Camera-type eye (tissue), 1 donor: ENCODE measurements around the gene INVS. TPM values are rescaled to one million over a fixed set of nuclear protein-coding genes. Genes with fewer than 3 reads are reported as not detected.

Experiments used
- total RNA-seq: library from RNA; depleted of rRNA; stranded (reverse); fragments of >200 nt; gene quantifications from one replicate; pipeline ENCODE4 v1.2.3, GENCODE V29; 2014

The INVS gene, protein sequence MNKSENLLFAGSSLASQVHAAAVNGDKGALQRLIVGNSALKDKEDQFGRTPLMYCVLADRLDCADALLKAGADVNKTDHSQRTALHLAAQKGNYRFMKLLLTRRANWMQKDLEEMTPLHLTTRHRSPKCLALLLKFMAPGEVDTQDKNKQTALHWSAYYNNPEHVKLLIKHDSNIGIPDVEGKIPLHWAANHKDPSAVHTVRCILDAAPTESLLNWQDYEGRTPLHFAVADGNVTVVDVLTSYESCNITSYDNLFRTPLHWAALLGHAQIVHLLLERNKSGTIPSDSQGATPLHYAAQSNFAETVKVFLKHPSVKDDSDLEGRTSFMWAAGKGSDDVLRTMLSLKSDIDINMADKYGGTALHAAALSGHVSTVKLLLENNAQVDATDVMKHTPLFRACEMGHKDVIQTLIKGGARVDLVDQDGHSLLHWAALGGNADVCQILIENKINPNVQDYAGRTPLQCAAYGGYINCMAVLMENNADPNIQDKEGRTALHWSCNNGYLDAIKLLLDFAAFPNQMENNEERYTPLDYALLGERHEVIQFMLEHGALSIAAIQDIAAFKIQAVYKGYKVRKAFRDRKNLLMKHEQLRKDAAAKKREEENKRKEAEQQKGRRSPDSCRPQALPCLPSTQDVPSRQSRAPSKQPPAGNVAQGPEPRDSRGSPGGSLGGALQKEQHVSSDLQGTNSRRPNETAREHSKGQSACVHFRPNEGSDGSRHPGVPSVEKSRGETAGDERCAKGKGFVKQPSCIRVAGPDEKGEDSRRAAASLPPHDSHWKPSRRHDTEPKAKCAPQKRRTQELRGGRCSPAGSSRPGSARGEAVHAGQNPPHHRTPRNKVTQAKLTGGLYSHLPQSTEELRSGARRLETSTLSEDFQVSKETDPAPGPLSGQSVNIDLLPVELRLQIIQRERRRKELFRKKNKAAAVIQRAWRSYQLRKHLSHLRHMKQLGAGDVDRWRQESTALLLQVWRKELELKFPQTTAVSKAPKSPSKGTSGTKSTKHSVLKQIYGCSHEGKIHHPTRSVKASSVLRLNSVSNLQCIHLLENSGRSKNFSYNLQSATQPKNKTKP
- total RNA-seq: 56.1 TPM

DNA sequence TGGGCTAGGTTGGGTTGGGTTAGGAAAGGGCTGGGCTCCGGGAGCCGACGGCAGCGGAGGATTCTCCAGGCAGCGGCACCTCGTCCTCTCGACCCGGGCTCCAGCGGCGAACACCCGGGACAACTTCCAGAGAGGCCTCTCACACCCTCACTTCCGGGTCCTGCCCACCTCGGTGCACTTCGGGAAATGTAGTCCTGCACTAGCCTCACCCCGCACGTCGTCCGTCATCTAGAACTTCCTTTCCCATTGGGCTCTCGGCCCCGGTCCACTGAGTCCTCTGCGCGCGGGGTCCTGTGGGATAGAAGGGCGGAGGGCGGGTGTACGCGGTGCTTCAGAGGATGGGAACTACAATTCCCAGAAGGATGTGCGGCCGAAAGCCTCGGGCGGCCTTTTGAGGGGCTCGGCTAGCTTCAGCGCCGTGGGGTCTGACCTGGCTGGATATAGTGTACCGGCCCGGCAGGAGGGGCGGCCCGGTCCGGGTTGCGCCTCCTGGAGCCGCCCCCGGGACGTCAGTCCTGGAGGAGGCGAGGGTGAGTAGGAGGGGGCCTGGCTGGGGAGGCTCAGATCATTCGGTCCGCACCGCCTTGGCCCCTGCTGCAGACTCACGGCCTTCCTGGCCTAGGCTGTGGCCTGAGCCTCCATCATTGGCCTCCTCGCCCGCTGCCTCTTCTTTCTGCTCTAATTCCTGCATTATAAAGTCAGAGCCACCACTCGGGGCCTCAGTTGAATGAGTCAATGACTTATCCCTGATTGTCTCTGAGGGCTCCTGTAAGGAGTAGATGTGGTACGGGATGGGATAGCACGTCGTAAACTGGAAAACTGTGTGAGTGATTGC is at the start of gene INVS, which contains the start of gene ERP44:
Gene INVS, plus strand, starts transcription at position 357 of the 835 bp plus-strand sequence. CDS start 5,279 bp downstream, outside the sequence.
Gene ERP44, minus strand, starts transcription at position 114 of the 835 bp plus-strand sequence. CDS start 160 bp downstream, outside the sequence.

Other genes starting within 250 kb of the INVS start
- gene STX17, start 192.6 kb upstream of the INVS start, total RNA-seq: 44.3 TPM
- gene ERP44, start 243 bp upstream of the INVS start, total RNA-seq: 26.5 TPM